ENCODE data around the gene ALG12.
A peak's percentile ranks its signal among the peaks of the same experiment; 100 is the strongest.
"Not testable (repeated sequence)": the region's sequence is repeated elsewhere in the genome, so short reads cannot be mapped to it uniquely, and the experiment has no call there.

The ALG12 gene

GRCh38 chr22:49855251-49855911 is 62.9 kb downstream of the ALG12 start:
- TF ChIP-seq CTCF (IDR thresholded peaks at IDR 0.05; ENCODE audit: insufficient read depth, low read depth, low read length, missing control alignments), result no peak
- H3K4me3 ChIP-seq (ENCODE audit: low read length), result peak overlapping the region; percentile 79
- peak; percentile 25 for DNase-seq (ENCODE audit: low read depth)

GRCh38 chr22:49853981-49854831 is 64.0 kb downstream of the ALG12 start:
- peak overlapping the region; percentile 79 for H3K4me3 ChIP-seq (ENCODE audit: low read length)
- no peak for TF ChIP-seq CTCF (IDR thresholded peaks at IDR 0.05; ENCODE audit: insufficient read depth, low read depth, low read length, missing control alignments)
- peak; percentile 35 for DNase-seq (ENCODE audit: low read depth)

- peak within 1 kb of the TSS; percentile 79 for H3K4me3 ChIP-seq (ENCODE audit: low read length)
- DNase-seq (ENCODE audit: low read depth), result peak; percentile 97
- no peak for TF ChIP-seq CTCF (IDR thresholded peaks at IDR 0.05; ENCODE audit: insufficient read depth, low read depth, low read length, missing control alignments)
Observed at GRCh38 chr22:49852898-49853894, 65.0 kb downstream of the ALG12 start, which contains the start of gene ZBED4. Gene ZBED4 (plus strand): TSS chr22:49853844. CDS start chr22:49883663, 29,819 bp downstream.

- DNase-seq (ENCODE audit: low read depth), result not testable (repeated sequence)
- peak overlapping the region; percentile 58 for H3K4me3 ChIP-seq (ENCODE audit: low read length)
Observed at GRCh38 chr22:49852568-49852897, 65.7 kb downstream of the ALG12 start.

- H3K4me3 ChIP-seq (ENCODE audit: low read length), result no peak overlapping the region
- no peak for DNase-seq (ENCODE audit: low read depth)
- no peak for TF ChIP-seq CTCF (IDR thresholded peaks at IDR 0.05; ENCODE audit: insufficient read depth, low read depth, low read length, missing control alignments)
Observed at GRCh38 chr22:49850959-49851802, 67.1 kb downstream of the ALG12 start.
